ENCODE results near the gene PFKFB3.

DNA sequence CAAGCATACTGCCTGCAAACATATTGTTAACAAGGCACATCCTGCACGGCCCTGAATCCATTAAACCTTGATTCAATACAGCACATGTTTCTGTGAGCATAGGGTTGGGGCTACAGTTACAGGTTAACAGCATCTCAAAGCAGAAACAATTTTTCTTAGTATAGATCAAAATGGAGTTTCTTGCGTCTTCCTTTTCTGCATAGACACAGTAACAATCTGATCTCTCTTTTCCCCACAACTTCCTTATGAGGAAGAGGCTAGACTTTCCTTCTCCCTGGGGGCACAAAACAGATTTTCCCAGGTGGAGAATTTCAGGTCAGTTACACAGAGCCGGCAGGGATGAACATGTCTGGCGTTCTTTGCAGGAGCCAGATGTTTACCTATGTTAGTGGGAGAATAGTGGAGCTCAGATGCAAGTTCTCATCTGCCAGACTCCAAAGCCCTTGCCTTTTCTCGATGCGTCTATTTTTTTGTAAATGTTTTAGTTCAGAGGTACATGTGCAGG is 37.5 kb upstream of the PFKFB3 start:
- TF ChIP-seq, protein P1, sequence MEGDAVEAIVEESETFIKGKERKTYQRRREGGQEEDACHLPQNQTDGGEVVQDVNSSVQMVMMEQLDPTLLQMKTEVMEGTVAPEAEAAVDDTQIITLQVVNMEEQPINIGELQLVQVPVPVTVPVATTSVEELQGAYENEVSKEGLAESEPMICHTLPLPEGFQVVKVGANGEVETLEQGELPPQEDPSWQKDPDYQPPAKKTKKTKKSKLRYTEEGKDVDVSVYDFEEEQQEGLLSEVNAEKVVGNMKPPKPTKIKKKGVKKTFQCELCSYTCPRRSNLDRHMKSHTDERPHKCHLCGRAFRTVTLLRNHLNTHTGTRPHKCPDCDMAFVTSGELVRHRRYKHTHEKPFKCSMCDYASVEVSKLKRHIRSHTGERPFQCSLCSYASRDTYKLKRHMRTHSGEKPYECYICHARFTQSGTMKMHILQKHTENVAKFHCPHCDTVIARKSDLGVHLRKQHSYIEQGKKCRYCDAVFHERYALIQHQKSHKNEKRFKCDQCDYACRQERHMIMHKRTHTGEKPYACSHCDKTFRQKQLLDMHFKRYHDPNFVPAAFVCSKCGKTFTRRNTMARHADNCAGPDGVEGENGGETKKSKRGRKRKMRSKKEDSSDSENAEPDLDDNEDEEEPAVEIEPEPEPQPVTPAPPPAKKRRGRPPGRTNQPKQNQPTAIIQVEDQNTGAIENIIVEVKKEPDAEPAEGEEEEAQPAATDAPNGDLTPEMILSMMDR (IDR thresholded peaks at IDR 0.05; ENCODE audit: poor library complexity), result no peak
- no peak for TF ChIP-seq EZH2 (IDR thresholded peaks at IDR 0.05; ENCODE audit: borderline replicate concordance)
